Astrocyte (in vitro differentiated cells and primary cell): Measurements from ENCODE around the gene ABCC1. TPM values are rescaled to one million over a fixed set of nuclear protein-coding genes. Genes with fewer than 3 reads are reported as not detected.

ENCODE experiments used
- DNase-seq: peaks from one replicate; pipeline ENCODE4 v3.0.0-alpha.2; 2010; ENCODE audit warnings: low read depth
- FAIRE-seq: peaks from 2 replicates; lab custom pipeline; 2011; peaks lifted over from hg19 to GRCh38; lab: Jason Lieb, UNC
- H2AFZ ChIP-seq: 2 replicates; pipeline ENCODE4 v1.6.0; 2012; ENCODE audit warnings: low read depth, low read length, inconsistent platforms
- H3K27ac ChIP-seq: 2 replicates; pipeline ENCODE4 v1.5.1; 2011; ENCODE audit warnings: low read depth, low read length, inconsistent platforms
- H3K27me3 ChIP-seq: 2 replicates; pipeline ENCODE4 v1.6.0; 2011; ENCODE audit warnings: low read length, inconsistent platforms; ENCODE audit not compliant: insufficient read depth
- H3K36me3 ChIP-seq: 2 replicates; pipeline ENCODE4 v1.5.1; 2011; ENCODE audit warnings: low read length, inconsistent platforms; ENCODE audit not compliant: insufficient read depth
- H3K4me1 ChIP-seq: 2 replicates; pipeline ENCODE4 v1.5.1; 2011; ENCODE audit warnings: low read length, inconsistent platforms; ENCODE audit not compliant: insufficient read depth
- H3K4me2 ChIP-seq: 2 replicates; pipeline ENCODE4 v1.6.0; 2012; ENCODE audit warnings: low read length, inconsistent platforms
- H3K4me3 ChIP-seq: 2 replicates; pipeline ENCODE4 v1.5.1; 2011; ENCODE audit warnings: low read depth, mild to moderate bottlenecking, low read length, inconsistent platforms; ENCODE audit not compliant: insufficient read depth
- H3K79me2 ChIP-seq: 2 replicates; pipeline ENCODE4 v1.6.0; 2012; ENCODE audit warnings: mild to moderate bottlenecking, low read length, inconsistent platforms; ENCODE audit not compliant: insufficient read depth
- H3K9ac ChIP-seq: 2 replicates; pipeline ENCODE4 v1.6.0; 2012; ENCODE audit warnings: mild to moderate bottlenecking, low read length, inconsistent platforms
- H3K9me3 ChIP-seq: 2 replicates; pipeline ENCODE4 v1.5.1; 2012; ENCODE audit warnings: low read depth, mild to moderate bottlenecking, low read length, inconsistent platforms; ENCODE audit not compliant: insufficient read depth
- H4K20me1 ChIP-seq: 2 replicates; pipeline ENCODE4 v1.6.0; 2012; ENCODE audit warnings: low read length, inconsistent platforms; ENCODE audit not compliant: insufficient read depth
- H3K27ac Mint-ChIP-seq: one replicate; pipeline ENCODE4 v1.8.0; 2021; ENCODE audit warnings: mild to moderate bottlenecking, mixed read lengths; ENCODE audit not compliant: unreplicated experiment
- H3K27me3 Mint-ChIP-seq: one replicate; pipeline ENCODE4 v1.8.0; 2021; ENCODE audit warnings: low read depth, mixed read lengths; ENCODE audit not compliant: unreplicated experiment
- H3K36me3 Mint-ChIP-seq: one replicate; pipeline ENCODE4 v1.8.0; 2021; ENCODE audit warnings: low read depth, mixed read lengths; ENCODE audit not compliant: unreplicated experiment
- H3K4me1 Mint-ChIP-seq: one replicate; pipeline ENCODE4 v1.8.0; 2021; ENCODE audit warnings: low read depth, mixed read lengths; ENCODE audit not compliant: unreplicated experiment
- H3K4me3 Mint-ChIP-seq: one replicate; pipeline ENCODE4 v1.8.0; 2021; ENCODE audit warnings: mild to moderate bottlenecking, moderate library complexity, mixed read lengths; ENCODE audit not compliant: unreplicated experiment
- H3K9me3 Mint-ChIP-seq: one replicate; pipeline ENCODE4 v1.8.0; 2021; ENCODE audit warnings: mild to moderate bottlenecking, mixed read lengths; ENCODE audit not compliant: unreplicated experiment
- EZH2 ChIP-seq: IDR thresholded peaks from 2 replicates; pipeline ENCODE4 v1.6.1; 2012; ENCODE audit warnings: mild to moderate bottlenecking, low read length, inconsistent platforms; ENCODE audit not compliant: insufficient read depth
- total RNA-seq: library from RNA; stranded (reverse); gene quantifications from 2 replicates; pipeline ENCODE4 v1.2.1, GENCODE V29; 2021
- TF ChIP-seq, protein P1 (sequence below): IDR thresholded peaks from 2 replicates; pipeline ENCODE4 v1.5.1; 2011; ENCODE audit warnings: low read depth, mild to moderate bottlenecking, inconsistent platforms, low read length, moderate library complexity; ENCODE audit not compliant: insufficient read depth

ABCC1 gene
- total RNA-seq, 1 donor from 2014 or later: 42.1 TPM

DNA sequence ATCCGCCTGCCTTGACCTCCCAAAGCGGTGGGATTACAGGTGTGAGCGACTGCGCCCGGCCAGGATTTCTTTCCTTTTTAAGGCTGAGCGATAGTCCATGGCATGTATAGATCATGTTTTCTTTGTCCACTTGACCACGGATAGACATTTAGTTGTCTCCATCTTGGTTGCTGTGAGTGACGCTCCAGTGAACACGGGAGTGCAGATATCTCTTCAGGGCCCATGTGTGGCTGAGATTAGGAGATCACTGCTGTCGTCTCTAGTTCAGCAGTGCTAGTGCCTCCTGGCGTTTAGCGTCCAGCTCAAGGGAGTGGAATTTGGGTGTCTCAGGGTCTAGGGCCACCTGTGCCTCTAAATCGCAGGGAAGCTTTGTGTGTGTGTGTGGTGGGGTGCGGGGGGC is 41.5 kb downstream of the ABCC1 start:
- no peak overlapping the region for H3K27ac Mint-ChIP-seq
- no peaks in the 10 kb centered on the region for H3K27me3 Mint-ChIP-seq
- TF ChIP-seq, protein P1, sequence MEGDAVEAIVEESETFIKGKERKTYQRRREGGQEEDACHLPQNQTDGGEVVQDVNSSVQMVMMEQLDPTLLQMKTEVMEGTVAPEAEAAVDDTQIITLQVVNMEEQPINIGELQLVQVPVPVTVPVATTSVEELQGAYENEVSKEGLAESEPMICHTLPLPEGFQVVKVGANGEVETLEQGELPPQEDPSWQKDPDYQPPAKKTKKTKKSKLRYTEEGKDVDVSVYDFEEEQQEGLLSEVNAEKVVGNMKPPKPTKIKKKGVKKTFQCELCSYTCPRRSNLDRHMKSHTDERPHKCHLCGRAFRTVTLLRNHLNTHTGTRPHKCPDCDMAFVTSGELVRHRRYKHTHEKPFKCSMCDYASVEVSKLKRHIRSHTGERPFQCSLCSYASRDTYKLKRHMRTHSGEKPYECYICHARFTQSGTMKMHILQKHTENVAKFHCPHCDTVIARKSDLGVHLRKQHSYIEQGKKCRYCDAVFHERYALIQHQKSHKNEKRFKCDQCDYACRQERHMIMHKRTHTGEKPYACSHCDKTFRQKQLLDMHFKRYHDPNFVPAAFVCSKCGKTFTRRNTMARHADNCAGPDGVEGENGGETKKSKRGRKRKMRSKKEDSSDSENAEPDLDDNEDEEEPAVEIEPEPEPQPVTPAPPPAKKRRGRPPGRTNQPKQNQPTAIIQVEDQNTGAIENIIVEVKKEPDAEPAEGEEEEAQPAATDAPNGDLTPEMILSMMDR: no peak
- no peak for TF ChIP-seq EZH2
- Histone ChIP-seq H4K20me1 (peaks cover 49% of the 10 kb centered on the region), H3K4me3 (no peak overlapping the region), H3K27me3 (no peaks in the 10 kb centered on the region), H2AFZ (no peak overlapping the region), H3K79me2 (peaks cover 61% of the 10 kb centered on the region), H3K27ac (no peak overlapping the region), H3K4me2 (no peak overlapping the region), H3K36me3 (no peaks in the 10 kb centered on the region), H3K9ac (no peak overlapping the region), H3K4me1 (peaks cover 44% of the 10 kb centered on the region), H3K9me3 (no peaks in the 10 kb centered on the region)
- no peak for FAIRE-seq
- peaks cover 24% of the 10 kb centered on the region for H3K4me1 Mint-ChIP-seq
- DNase-seq: no peak
- H3K36me3 Mint-ChIP-seq: peaks cover 8% of the 10 kb centered on the region
- no peaks in the 10 kb centered on the region for H3K9me3 Mint-ChIP-seq
- H3K4me3 Mint-ChIP-seq: no peak overlapping the region

- H3K27ac Mint-ChIP-seq: no peak overlapping the region
Measured at GRCh38 chr16:15993128-15993527, 43.7 kb downstream of the ABCC1 start.

DNA sequence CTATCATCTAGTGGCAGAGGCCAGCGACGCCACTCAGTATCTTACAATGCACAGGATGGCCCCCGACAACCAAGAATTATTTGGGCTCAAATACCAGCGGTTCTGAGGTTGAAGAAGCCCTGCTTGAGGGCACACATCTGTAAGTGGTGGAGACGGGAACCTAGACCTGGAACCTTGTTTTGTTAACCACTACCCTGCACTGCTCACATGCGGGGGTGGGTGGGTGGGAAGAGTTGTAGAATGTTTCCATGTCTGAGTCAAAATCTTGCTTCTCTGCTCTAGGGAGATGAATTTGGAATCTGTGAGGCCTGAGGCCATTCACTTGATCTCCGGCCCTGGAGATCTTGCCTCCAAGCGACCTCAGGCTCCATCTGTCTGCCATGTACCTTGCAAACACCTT is 44.1 kb downstream of the ABCC1 start:
- no peaks in the 10 kb centered on the region for H3K9me3 ChIP-seq
- no peaks in the 10 kb centered on the region for H3K36me3 ChIP-seq
- H3K27me3 Mint-ChIP-seq: no peaks in the 10 kb centered on the region
- H3K4me1 Mint-ChIP-seq: peaks cover 37% of the 10 kb centered on the region
- no peak overlapping the region for H3K4me3 ChIP-seq
- H3K27ac Mint-ChIP-seq: no peak overlapping the region
- H3K27ac ChIP-seq: peak overlapping the region; percentile 78
- H3K27me3 ChIP-seq: no peaks in the 10 kb centered on the region
- peaks cover 31% of the 10 kb centered on the region for H4K20me1 ChIP-seq
- H3K9me3 Mint-ChIP-seq: no peaks in the 10 kb centered on the region
- H3K4me3 Mint-ChIP-seq: peak overlapping the region; percentile 27
- H3K36me3 Mint-ChIP-seq: peaks cover 3% of the 10 kb centered on the region
- FAIRE-seq: no peak
- peak; percentile 49 for DNase-seq
- H3K4me1 ChIP-seq: peaks cover 56% of the 10 kb centered on the region
- H3K4me2 ChIP-seq: peak overlapping the region; percentile 55
- TF ChIP-seq EZH2: no peak
- TF ChIP-seq, protein P1: no peak
- H2AFZ ChIP-seq: no peak overlapping the region
- H3K79me2 ChIP-seq: peaks cover 47% of the 10 kb centered on the region
- H3K9ac ChIP-seq: peak overlapping the region; percentile 54

More at GRCh38 chr16:15993128-15993527, 43.7 kb downstream of the ABCC1 start:
- Histone ChIP-seq H3K4me3 (no peak overlapping the region), H3K9me3 (no peaks in the 10 kb centered on the region), H3K79me2 (peaks cover 52% of the 10 kb centered on the region), H4K20me1 (peaks cover 35% of the 10 kb centered on the region), H2AFZ (no peak overlapping the region), H3K4me1 (peaks cover 56% of the 10 kb centered on the region), H3K36me3 (no peaks in the 10 kb centered on the region), H3K27me3 (no peaks in the 10 kb centered on the region), H3K9ac (no peak overlapping the region), H3K27ac (no peak overlapping the region), H3K4me2 (no peak overlapping the region)
- peaks cover 36% of the 10 kb centered on the region for H3K4me1 Mint-ChIP-seq
- no peaks in the 10 kb centered on the region for H3K27me3 Mint-ChIP-seq
- H3K36me3 Mint-ChIP-seq: peaks cover 6% of the 10 kb centered on the region
- FAIRE-seq: no peak
- H3K9me3 Mint-ChIP-seq: no peaks in the 10 kb centered on the region
- no peak for TF ChIP-seq EZH2
- TF ChIP-seq, protein P1: no peak
- H3K4me3 Mint-ChIP-seq: no peak overlapping the region
- DNase-seq: no peak
